Stimulated activated effector memory CD8-positive, alpha-beta T cell treated with anti-CD3 and anti-CD28 coated beads, Interleukin-12 subunit alpha, Interleukin-12 subunit beta, amount 100 ng/mL, for 72 hours (primary cell): ENCODE data around the gene PALS1.
"Not testable (repeated sequence)": the region's sequence is repeated elsewhere in the genome, so short reads cannot be mapped to it uniquely, and the experiment has no call there.

Experiments used
- ATAC-seq: fragments of 150-1000 bp; cut with Tn5 transposase; 2 replicates; pipeline ENCODE4 v1.10.0; 2021
- DNase-seq, 2 donors: peaks; one replicate each; pipeline ENCODE4 v3.0.0; 2021 to 2022; ENCODE audit warnings: low spot score in 2 of 2
- H3K27ac Mint-ChIP-seq: one replicate; pipeline ENCODE4 v1.8.0; 2022; ENCODE audit warnings: mild to moderate bottlenecking, mixed read lengths
- H3K36me3 Mint-ChIP-seq: one replicate; pipeline ENCODE4 v1.8.0; 2022; ENCODE audit warnings: mild to moderate bottlenecking, mixed read lengths
- H3K4me1 Mint-ChIP-seq: one replicate; pipeline ENCODE4 v1.8.0; 2022; ENCODE audit warnings: mixed read lengths
- H3K4me3 Mint-ChIP-seq: one replicate; pipeline ENCODE4 v1.8.0; 2022; ENCODE audit warnings: mild to moderate bottlenecking, mixed read lengths
- H3K9me3 Mint-ChIP-seq: one replicate; pipeline ENCODE4 v1.8.0; 2022; ENCODE audit warnings: mixed read lengths

Gene PALS1

DNA sequence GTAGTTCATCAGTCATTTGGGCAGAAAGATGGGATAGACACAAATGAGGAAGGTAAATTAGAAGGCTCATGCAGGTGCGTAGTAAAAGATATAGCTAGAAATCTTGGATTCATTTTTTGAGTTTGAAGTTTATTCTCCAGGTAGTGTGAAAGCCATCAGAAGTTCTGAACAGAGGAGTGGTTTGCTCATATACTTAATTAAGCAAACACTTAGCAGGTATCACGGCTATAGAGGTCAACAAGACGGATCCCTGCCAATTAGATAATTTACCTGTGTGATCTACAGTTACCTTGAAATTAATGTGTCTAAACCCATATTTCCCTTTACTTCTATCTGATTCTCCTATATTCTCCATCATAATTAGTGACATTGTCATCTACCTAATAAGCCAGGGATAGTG is 29.7 kb downstream of the PALS1 start:
- Mint-ChIP-seq H3K4me1 (peaks cover 11% of the 10 kb centered on the region), H3K4me3 (no peak overlapping the region), H3K36me3 (peaks cover 6% of the 10 kb centered on the region), H3K27ac (no peak overlapping the region), H3K9me3 (no peaks in the 10 kb centered on the region)
- DNase-seq = no peak
- ATAC-seq = no peak

GRCh38 chr14:67273281-67273680 is 32.0 kb downstream of the PALS1 start:
- H3K4me1 Mint-ChIP-seq, H3K4me3 Mint-ChIP-seq, H3K36me3 Mint-ChIP-seq, DNase-seq, H3K27ac Mint-ChIP-seq, H3K9me3 Mint-ChIP-seq, ATAC-seq: not testable (repeated sequence)

GRCh38 chr14:67276131-67276530 is 34.9 kb downstream of the PALS1 start:
- ATAC-seq (no peak), DNase-seq (no peak)
- Mint-ChIP-seq H3K36me3 (peaks cover 6% of the 10 kb centered on the region), H3K4me1 (peaks cover 8% of the 10 kb centered on the region), H3K27ac (no peak overlapping the region), H3K9me3 (no peaks in the 10 kb centered on the region), H3K4me3 (no peak overlapping the region)

GRCh38 chr14:67280506-67280905 is 39.3 kb downstream of the PALS1 start:
- Mint-ChIP-seq H3K36me3 (no peaks in the 10 kb centered on the region), H3K27ac (no peak overlapping the region), H3K4me3 (no peak overlapping the region), H3K4me1 (peaks cover 8% of the 10 kb centered on the region), H3K9me3 (no peaks in the 10 kb centered on the region)
- no peak for ATAC-seq
- DNase-seq = no peak

- Mint-ChIP-seq H3K36me3 (no peaks in the 10 kb centered on the region), H3K27ac (no peak overlapping the region), H3K4me1 (no peaks in the 10 kb centered on the region), H3K4me3 (no peak overlapping the region), H3K9me3 (no peaks in the 10 kb centered on the region)
- DNase-seq (no peak), ATAC-seq (no peak)
These were observed 44.7 kb downstream of the PALS1 start for GRCh38 chr14:67285876-67286452.
